Measurements from ENCODE around the gene SLC39A11. TPM values are rescaled to one million over a fixed set of nuclear protein-coding genes. Genes with fewer than 3 reads are reported as not detected.
A peak's percentile ranks its signal among the peaks of the same experiment; 100 is the strongest.

The SLC39A11 gene
- total RNA-seq, 1 donor from 2014 or later: 5.5 TPM

GRCh38 chr17:72838068-72838467 is 254.4 kb downstream of the SLC39A11 start:
- Histone ChIP-seq H3K9me3 (ENCODE audit: low read depth) (no peaks in the 10 kb centered on the region), H3K4me2 (peak overlapping the region; percentile 62), H3K4me3 (no peak overlapping the region), H2AFZ (replicated peaks) (no peak overlapping the region), H3K79me2 (ENCODE audit: low read depth) (no peaks in the 10 kb centered on the region), H4K20me1 (ENCODE audit: low read depth) (no peaks in the 10 kb centered on the region), H3K27ac (no peak overlapping the region), H3F3A (ENCODE audit: low read depth) (peaks cover 4% of the 10 kb centered on the region), H3K9ac (no peak overlapping the region), H3K27me3 (no peaks in the 10 kb centered on the region), H3K4me1 (peaks cover 21% of the 10 kb centered on the region), H3K36me3 (no peaks in the 10 kb centered on the region)
- Mint-ChIP-seq H3K36me3 (peaks cover 4% of the 10 kb centered on the region), H3K4me3 (no peak overlapping the region), H3K27me3 (ENCODE audit: insufficient read depth, low read depth) (no peaks in the 10 kb centered on the region), H3K27ac (no peak overlapping the region), H3K9me3 (peaks cover 8% of the 10 kb centered on the region), H3K4me1 (peaks cover 24% of the 10 kb centered on the region)
- DNase-seq (ENCODE audit: low spot score): no peak
- TF ChIP-seq EZH2phosphoT487 (IDR thresholded peaks at IDR 0.05): no peak
- TF ChIP-seq CTCF (IDR thresholded peaks at IDR 0.05): no peak
- no peak for TF ChIP-seq EZH2 (IDR thresholded peaks at IDR 0.05)

- no peak overlapping the region for H3K4me3 ChIP-seq
- H3K36me3 ChIP-seq: no peaks in the 10 kb centered on the region
- H3K27ac ChIP-seq: no peak overlapping the region
- no peak overlapping the region for H2AFZ ChIP-seq (replicated peaks)
- H4K20me1 ChIP-seq (ENCODE audit: low read depth): no peaks in the 10 kb centered on the region
- peaks cover 4% of the 10 kb centered on the region for H3K36me3 Mint-ChIP-seq
- peak overlapping the region; percentile 62 for H3K4me2 ChIP-seq
- peaks cover 26% of the 10 kb centered on the region for H3K4me1 ChIP-seq
- peaks cover 29% of the 10 kb centered on the region for H3K4me1 Mint-ChIP-seq
- H3K27me3 Mint-ChIP-seq (ENCODE audit: insufficient read depth, low read depth): no peaks in the 10 kb centered on the region
- H3K9me3 Mint-ChIP-seq: peaks cover 8% of the 10 kb centered on the region
- H3K9me3 ChIP-seq (ENCODE audit: low read depth): no peaks in the 10 kb centered on the region
- peak overlapping the region; percentile 19 for H3K27ac Mint-ChIP-seq
- no peaks in the 10 kb centered on the region for H3K79me2 ChIP-seq (ENCODE audit: low read depth)
- H3K27me3 ChIP-seq: no peaks in the 10 kb centered on the region
- TF ChIP-seq CTCF (IDR thresholded peaks at IDR 0.05) (no peak), EZH2 (IDR thresholded peaks at IDR 0.05) (no peak), EZH2phosphoT487 (IDR thresholded peaks at IDR 0.05) (no peak)
- H3K9ac ChIP-seq: no peak overlapping the region
- no peak overlapping the region for H3K4me3 Mint-ChIP-seq
- DNase-seq (ENCODE audit: low spot score): peak; percentile 36
- H3F3A ChIP-seq (ENCODE audit: low read depth): peaks cover 4% of the 10 kb centered on the region
Observed at GRCh38 chr17:72837335-72837734, 255.2 kb downstream of the SLC39A11 start.

- Mint-ChIP-seq H3K4me3 (no peak overlapping the region), H3K27ac (peak overlapping the region; percentile 15), H3K36me3 (peaks cover 2% of the 10 kb centered on the region), H3K9me3 (no peaks in the 10 kb centered on the region), H3K4me1 (peaks cover 43% of the 10 kb centered on the region), H3K27me3 (ENCODE audit: insufficient read depth, low read depth) (peaks cover 2% of the 10 kb centered on the region)
- Histone ChIP-seq H3K27me3 (no peaks in the 10 kb centered on the region), H3K4me2 (peak overlapping the region; percentile 42), H4K20me1 (ENCODE audit: low read depth) (no peaks in the 10 kb centered on the region), H3K4me1 (peaks cover 26% of the 10 kb centered on the region), H3K9me3 (ENCODE audit: low read depth) (no peaks in the 10 kb centered on the region), H2AFZ (replicated peaks) (no peak overlapping the region), H3K9ac (no peak overlapping the region), H3K36me3 (no peaks in the 10 kb centered on the region), H3F3A (ENCODE audit: low read depth) (peaks cover 4% of the 10 kb centered on the region), H3K4me3 (no peak overlapping the region), H3K79me2 (ENCODE audit: low read depth) (no peaks in the 10 kb centered on the region), H3K27ac (no peak overlapping the region)
- TF ChIP-seq EZH2 (IDR thresholded peaks at IDR 0.05) (no peak), EZH2phosphoT487 (IDR thresholded peaks at IDR 0.05) (no peak), CTCF (IDR thresholded peaks at IDR 0.05) (no peak)
- DNase-seq (ENCODE audit: low spot score): peak; percentile 62
Observed at GRCh38 chr17:72833128-72833765, 259.2 kb downstream of the SLC39A11 start.
